ENCODE data around the gene DLGAP1.
"Not testable (repeated sequence)": the region's sequence is repeated elsewhere in the genome, so short reads cannot be mapped to it uniquely, and the experiment has no call there.

DLGAP1 gene

GRCh38 chr18:4385876-4386275 is 69.2 kb downstream of the DLGAP1 start:
- DNase-seq: no peak

- no peak for DNase-seq
Observed at GRCh38 chr18:4384932-4385331, 70.2 kb downstream of the DLGAP1 start.

- no peak for DNase-seq
Observed at GRCh38 chr18:4374564-4374963, 80.5 kb downstream of the DLGAP1 start.

- no peak for DNase-seq
Observed at GRCh38 chr18:4369705-4370104, 85.4 kb downstream of the DLGAP1 start.

GRCh38 chr18:4360221-4360715 is 94.8 kb downstream of the DLGAP1 start:
- DNase-seq: no peak

GRCh38 chr18:4358618-4359017 is 96.5 kb downstream of the DLGAP1 start:
- DNase-seq: no peak

GRCh38 chr18:4357579-4357978 is 97.5 kb downstream of the DLGAP1 start:
- DNase-seq: no peak

GRCh38 chr18:4356929-4357328 is 98.2 kb downstream of the DLGAP1 start:
- DNase-seq: no peak

GRCh38 chr18:4353853-4354418 is 101.2 kb downstream of the DLGAP1 start:
- DNase-seq: no peak

- DNase-seq: no peak
Observed at GRCh38 chr18:4352746-4353551, 102.2 kb downstream of the DLGAP1 start.

- no peak for DNase-seq
Observed at GRCh38 chr18:4351005-4351404, 104.1 kb downstream of the DLGAP1 start.

GRCh38 chr18:4335386-4335785 is 119.7 kb downstream of the DLGAP1 start:
- no peak for DNase-seq

GRCh38 chr18:4333043-4333442 is 122.1 kb downstream of the DLGAP1 start:
- DNase-seq: no peak

GRCh38 chr18:4319738-4320677 is 135.1 kb downstream of the DLGAP1 start:
- DNase-seq: no peak

- DNase-seq: no peak
Observed at GRCh38 chr18:4318311-4318710, 136.8 kb downstream of the DLGAP1 start.

- not testable (repeated sequence) for DNase-seq
Observed at GRCh38 chr18:4311945-4312344, 143.2 kb downstream of the DLGAP1 start.

- no peak for DNase-seq
Observed at GRCh38 chr18:4311136-4311535, 144.0 kb downstream of the DLGAP1 start.

GRCh38 chr18:4309227-4309626 is 145.9 kb downstream of the DLGAP1 start:
- DNase-seq: no peak

- no peak for DNase-seq
Observed at GRCh38 chr18:4308576-4308975, 146.5 kb downstream of the DLGAP1 start.

- no peak for DNase-seq
Observed at GRCh38 chr18:4299395-4299794, 155.7 kb downstream of the DLGAP1 start.

GRCh38 chr18:4293337-4293736 is 161.8 kb downstream of the DLGAP1 start:
- no peak for DNase-seq

GRCh38 chr18:4292696-4293095 is 162.4 kb downstream of the DLGAP1 start:
- DNase-seq: no peak

- not testable (repeated sequence) for DNase-seq
Observed at GRCh38 chr18:4287340-4287739, 167.8 kb downstream of the DLGAP1 start.
